Measurements from ENCODE around the gene B4GALNT1. TPM values are rescaled to one million over a fixed set of nuclear protein-coding genes. Genes with fewer than 3 reads are reported as not detected.

B4GALNT1 gene
- total RNA-seq, 1 experiment from 2014 or later: 0.40 TPM

DNA sequence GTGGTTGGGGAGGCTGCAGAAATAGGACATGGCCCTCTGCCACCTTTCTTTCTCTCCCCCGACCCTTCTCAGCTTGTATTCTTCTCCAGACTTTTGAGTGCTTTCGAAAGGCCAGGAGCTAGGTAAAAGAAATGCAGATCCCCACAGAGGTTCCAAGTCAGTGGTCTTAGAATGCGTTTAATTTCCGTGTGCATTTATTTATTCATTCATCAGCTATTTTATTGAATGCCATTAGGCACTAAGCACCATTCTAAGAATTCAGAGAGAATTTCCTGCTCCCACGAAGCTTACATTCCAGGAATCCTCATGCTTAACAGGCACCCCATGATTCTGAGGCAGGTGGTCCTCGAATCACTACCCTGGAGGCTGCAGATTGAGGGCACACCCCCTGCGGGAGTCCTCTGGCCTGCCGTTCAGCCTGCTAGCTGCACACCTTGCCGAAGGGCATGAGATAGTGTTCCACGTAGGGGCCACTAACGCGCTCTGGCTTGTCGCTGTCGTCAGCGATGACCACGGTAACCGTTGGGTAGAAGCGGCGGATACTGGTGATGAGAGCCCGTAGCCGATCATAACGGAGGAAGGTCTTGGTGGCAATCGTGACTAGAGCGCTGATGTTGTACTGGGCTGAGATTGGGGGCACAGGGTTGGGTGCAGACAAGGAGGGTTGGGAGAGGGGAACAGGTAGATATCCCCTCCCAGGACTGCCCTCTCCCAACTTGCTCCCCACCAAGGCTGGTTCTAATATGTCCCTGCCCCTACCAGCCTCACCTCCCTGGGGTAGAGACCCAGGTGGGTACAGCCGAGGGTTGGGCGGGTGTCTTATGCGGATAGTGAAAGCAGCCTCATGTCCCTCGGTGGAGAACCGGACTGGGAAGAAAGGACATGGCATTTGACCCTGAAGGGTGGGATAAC lies 4.5 kb downstream of the B4GALNT1 start:
- Mint-ChIP-seq H3K27me3 (ENCODE audit: insufficient read depth, unreplicated experiment) (peaks cover 21% of the 10 kb centered on the region), H3K4me1 (ENCODE audit: insufficient read depth, unreplicated experiment) (peaks cover 5% of the 10 kb centered on the region), H3K36me3 (ENCODE audit: insufficient read depth, unreplicated experiment) (no peaks in the 10 kb centered on the region), H3K9me3 (ENCODE audit: unreplicated experiment) (no peaks in the 10 kb centered on the region), H3K4me3 (ENCODE audit: unreplicated experiment) (no peak overlapping the region), H3K27ac (ENCODE audit: low read depth, unreplicated experiment) (no peak overlapping the region)
- DNase-seq (ENCODE audit: unreplicated experiment): no peak
- BruUV-seq (replicated peaks): no TSS peak
- POLR2A ChIA-PET: interaction anchor here (0.6 kb wide), 1 partner anchor 228 kb away, joined by 3 read pairs; no protein-coding TSS in a partner anchor
- intact Hi-C loops (cut with micrococcal nuclease): no loop called here
- TF ChIP-seq, protein P1, sequence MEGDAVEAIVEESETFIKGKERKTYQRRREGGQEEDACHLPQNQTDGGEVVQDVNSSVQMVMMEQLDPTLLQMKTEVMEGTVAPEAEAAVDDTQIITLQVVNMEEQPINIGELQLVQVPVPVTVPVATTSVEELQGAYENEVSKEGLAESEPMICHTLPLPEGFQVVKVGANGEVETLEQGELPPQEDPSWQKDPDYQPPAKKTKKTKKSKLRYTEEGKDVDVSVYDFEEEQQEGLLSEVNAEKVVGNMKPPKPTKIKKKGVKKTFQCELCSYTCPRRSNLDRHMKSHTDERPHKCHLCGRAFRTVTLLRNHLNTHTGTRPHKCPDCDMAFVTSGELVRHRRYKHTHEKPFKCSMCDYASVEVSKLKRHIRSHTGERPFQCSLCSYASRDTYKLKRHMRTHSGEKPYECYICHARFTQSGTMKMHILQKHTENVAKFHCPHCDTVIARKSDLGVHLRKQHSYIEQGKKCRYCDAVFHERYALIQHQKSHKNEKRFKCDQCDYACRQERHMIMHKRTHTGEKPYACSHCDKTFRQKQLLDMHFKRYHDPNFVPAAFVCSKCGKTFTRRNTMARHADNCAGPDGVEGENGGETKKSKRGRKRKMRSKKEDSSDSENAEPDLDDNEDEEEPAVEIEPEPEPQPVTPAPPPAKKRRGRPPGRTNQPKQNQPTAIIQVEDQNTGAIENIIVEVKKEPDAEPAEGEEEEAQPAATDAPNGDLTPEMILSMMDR (IDR thresholded peaks at IDR 0.05; ENCODE audit: unreplicated experiment): no peak
- CTCF ChIA-PET: interaction anchor here (0.6 to 2.1 kb wide), 5 partner anchors 15 to 45 kb away, joined by 3 to 10 read pairs (median 5); no protein-coding TSS in a partner anchor

DNA sequence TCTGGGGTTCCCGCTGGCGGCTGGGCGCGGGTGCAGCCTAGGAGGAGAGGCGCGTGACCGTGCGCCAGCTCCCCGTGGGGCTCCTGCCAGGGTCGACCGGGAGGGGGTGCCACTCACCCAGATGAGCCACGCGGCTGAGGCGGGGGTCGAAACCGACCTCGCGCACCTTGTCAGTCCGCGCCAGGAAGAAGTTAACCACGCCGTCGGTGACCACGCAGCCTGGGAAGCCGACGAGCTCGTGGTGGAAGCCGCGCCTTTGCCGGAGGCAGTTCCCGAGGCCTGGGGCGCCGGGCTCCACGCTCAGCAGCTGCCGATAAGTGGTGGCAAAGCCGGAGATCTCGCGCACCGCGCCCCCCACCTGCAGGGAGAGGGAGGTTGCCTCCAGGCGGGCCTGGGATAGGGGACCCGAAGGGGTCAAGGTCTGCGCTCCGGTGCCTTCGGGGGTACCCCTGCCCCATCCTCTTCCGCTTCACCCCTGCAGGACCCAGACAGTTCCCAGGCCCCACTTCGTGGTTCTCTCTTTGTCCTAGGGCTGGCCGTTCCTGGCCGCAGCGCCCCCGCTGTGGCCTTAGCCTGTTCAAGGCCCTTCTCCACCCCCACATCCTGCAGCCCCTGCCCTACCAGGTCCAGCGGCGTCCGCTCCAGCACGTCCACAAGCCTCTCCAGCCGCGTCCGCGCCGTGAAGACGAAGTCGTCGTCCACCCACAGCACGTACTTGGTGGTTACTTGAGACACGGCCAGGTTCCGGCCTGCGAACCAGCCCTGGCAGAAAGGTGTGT lies 5.3 kb downstream of the B4GALNT1 start:
- H3K9me3 Mint-ChIP-seq (ENCODE audit: unreplicated experiment): no peaks in the 10 kb centered on the region
- H3K27ac Mint-ChIP-seq (ENCODE audit: low read depth, unreplicated experiment): no peak overlapping the region
- TF ChIP-seq, protein P1 (IDR thresholded peaks at IDR 0.05; ENCODE audit: unreplicated experiment): no peak
- no peak for DNase-seq (ENCODE audit: unreplicated experiment)
- no peaks in the 10 kb centered on the region for H3K4me1 Mint-ChIP-seq (ENCODE audit: insufficient read depth, unreplicated experiment)
- intact Hi-C loops (cut with micrococcal nuclease): no loop called here
- ChIA-PET POLR2A (no interaction called here), CTCF (interaction anchor here (0.7 to 2.1 kb wide), 3 partner anchors 35 to 44 kb away, joined by 3 to 10 read pairs (median 5); no protein-coding TSS in a partner anchor)
- H3K4me3 Mint-ChIP-seq (ENCODE audit: unreplicated experiment): no peak overlapping the region
- BruUV-seq (replicated peaks): no TSS peak
- H3K27me3 Mint-ChIP-seq (ENCODE audit: insufficient read depth, unreplicated experiment): peaks cover 29% of the 10 kb centered on the region
- H3K36me3 Mint-ChIP-seq (ENCODE audit: insufficient read depth, unreplicated experiment): no peaks in the 10 kb centered on the region

DNA sequence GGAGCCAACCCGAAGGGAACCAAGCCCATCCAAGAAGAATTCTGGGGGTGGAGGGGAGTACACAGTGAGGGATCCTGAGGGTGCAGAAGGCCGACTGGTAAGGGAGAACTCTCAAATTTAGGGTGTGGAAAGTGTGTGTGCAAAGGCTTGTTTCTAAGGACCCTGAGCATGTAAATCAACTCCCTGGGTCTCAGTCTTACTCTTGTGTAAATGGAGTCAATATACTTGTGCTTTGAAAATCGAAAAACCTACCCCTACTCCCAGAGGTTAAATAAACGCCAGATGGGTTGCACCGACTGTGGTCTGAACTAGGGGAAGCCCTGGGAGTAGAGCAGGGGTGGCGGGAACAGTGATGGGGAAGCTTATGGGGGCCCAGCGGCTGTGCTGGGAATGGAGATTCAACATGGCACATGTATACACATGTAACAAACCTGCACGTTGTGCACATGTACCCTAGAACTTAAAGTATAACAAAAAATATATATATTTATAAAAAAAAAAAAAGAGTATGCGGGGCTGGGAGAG lies 6.0 kb downstream of the B4GALNT1 start:
- Mint-ChIP-seq H3K36me3 (ENCODE audit: insufficient read depth, unreplicated experiment) (no peaks in the 10 kb centered on the region), H3K4me1 (ENCODE audit: insufficient read depth, unreplicated experiment) (peaks cover 3% of the 10 kb centered on the region), H3K4me3 (ENCODE audit: unreplicated experiment) (no peak overlapping the region), H3K27me3 (ENCODE audit: insufficient read depth, unreplicated experiment) (peaks cover 37% of the 10 kb centered on the region), H3K9me3 (ENCODE audit: unreplicated experiment) (no peaks in the 10 kb centered on the region), H3K27ac (ENCODE audit: low read depth, unreplicated experiment) (no peak overlapping the region)
- DNase-seq (ENCODE audit: unreplicated experiment): no peak
- CTCF ChIA-PET: interaction anchor here (2.1 kb wide), 1 partner anchor 43 kb away, joined by 10 read pairs; no protein-coding TSS in a partner anchor
- TF ChIP-seq, protein P1 (IDR thresholded peaks at IDR 0.05; ENCODE audit: unreplicated experiment): no peak
- POLR2A ChIA-PET: no interaction called here
- intact Hi-C loops (cut with micrococcal nuclease): no loop called here
- BruUV-seq (replicated peaks): no TSS peak
